ENCODE measurements around the gene STXBP6. TPM values are rescaled to one million over a fixed set of nuclear protein-coding genes. Genes with fewer than 3 reads are reported as not detected.
"Not testable (repeated sequence)": the region's sequence is repeated elsewhere in the genome, so short reads cannot be mapped to it uniquely, and the experiment has no call there.

Gene STXBP6
- total RNA-seq, 1 experiment from 2014 or later = 7.6 TPM

GRCh38 chr14:24956104-24956503, 93.8 kb downstream of the STXBP6 start:
- no peak for DNase-seq (ENCODE audit: low spot score)

DNA sequence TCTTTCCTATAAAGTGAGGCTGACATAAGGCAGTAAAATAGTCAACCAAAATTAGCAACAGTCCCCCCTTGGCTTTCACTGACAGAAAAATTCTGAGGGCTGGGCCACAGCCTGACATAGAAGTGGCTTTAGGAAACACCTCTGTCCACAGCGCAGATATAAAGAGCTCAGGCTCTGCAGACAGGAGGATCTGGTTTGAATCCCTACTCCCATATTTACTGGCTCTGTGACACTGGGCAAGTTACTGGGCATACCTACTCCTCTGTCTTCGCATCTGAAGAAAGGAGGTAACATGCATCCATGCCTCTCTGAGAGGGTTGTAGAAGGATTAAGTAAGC, 95.3 kb downstream of the STXBP6 start:
- no peak for DNase-seq (ENCODE audit: low spot score)

DNA sequence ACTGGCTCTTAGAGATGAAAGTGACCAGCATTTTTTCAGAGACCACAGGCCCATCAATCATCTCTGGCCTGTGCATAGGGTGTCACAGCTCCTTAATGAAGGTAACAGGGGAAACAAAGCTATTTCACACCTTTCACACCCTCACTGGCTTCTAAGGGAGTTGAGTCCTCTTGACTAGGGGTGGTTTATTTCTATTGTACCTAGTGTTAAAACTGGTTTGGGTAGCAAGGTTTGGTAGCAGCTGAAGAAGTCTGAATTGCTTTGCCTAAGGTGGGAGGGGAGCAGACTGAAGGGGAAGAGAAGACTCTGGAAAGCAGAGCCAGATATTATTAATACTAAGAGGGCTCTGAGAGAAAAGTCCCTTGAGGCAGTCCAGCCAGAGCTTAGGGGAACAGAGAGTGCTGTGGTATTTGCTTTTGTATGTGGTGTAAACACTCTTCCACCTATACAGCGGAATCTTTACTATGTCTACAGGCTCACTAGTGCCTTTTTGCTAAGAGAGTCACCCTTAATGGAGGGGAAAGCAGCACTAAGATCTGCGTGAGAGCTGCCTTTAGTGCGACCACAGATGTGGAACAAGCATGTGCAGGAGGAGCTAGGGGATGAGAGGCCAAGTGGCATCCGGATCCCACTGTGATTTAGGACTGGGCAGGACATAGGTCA, 95.8 kb downstream of the STXBP6 start:
- DNase-seq (ENCODE audit: low spot score) = no peak

DNA sequence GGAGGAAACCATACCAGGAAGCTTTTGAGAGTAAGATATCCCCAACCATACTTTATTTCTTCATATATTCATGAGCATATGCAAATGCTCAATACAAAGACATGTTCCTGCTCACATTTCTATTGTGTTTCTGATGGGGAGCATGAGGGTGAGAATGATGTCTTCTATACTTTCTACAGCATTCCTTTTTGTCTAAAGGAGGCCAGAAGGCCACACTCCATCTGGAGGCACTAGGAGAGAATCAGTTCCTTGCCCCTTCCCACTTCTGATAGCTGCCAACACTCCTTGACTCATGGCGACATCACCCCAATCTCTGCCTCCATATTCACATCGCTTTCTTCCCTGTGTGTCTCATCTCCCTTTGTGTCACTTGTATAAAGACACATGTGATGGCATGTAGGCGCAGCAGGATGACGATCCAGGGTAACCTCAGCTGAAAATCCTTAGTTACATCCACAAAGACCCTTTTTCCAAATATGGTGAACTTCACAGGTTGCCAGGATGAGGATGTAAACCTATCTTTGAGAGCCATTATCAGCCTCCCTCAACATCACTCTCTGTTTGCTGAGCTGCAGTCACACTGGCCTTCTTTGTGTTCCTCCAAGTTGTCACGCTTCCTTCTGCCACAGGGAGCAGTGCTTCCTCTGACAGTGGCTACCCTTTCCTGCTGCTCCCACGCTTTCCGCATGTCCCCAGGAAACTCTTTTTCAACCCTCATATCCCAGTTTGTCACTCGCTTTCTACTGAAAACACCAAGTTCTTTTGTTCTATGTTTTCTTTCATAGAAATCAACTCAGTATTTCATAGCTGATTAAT, 96.9 kb downstream of the STXBP6 start:
- no peak for DNase-seq (ENCODE audit: low spot score)

GRCh38 chr14:24948261-24948847, 101.6 kb downstream of the STXBP6 start:
- DNase-seq (ENCODE audit: low spot score) = no peak

DNA sequence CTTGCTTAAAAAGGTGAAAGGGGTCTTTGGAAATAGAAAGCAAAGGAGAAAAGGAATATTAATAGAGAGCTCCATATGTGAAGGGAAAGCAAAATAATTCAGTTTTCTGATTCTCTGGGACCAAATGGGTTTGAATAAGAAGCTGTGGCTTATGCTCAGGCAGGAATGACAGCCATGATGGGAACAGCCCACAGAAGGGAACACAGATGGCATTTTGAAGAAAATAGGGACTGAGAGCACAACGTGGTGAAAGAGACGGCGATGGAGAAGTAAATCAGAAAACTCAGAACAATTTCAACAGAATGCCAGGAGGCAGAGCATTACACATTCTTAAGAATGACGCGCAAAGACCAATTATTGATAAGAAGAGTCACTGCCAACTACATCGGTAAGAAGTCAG, 102.8 kb downstream of the STXBP6 start:
- no peak for DNase-seq (ENCODE audit: low spot score)

GRCh38 chr14:24944800-24945199, 105.1 kb downstream of the STXBP6 start:
- no peak for DNase-seq (ENCODE audit: low spot score)

DNA sequence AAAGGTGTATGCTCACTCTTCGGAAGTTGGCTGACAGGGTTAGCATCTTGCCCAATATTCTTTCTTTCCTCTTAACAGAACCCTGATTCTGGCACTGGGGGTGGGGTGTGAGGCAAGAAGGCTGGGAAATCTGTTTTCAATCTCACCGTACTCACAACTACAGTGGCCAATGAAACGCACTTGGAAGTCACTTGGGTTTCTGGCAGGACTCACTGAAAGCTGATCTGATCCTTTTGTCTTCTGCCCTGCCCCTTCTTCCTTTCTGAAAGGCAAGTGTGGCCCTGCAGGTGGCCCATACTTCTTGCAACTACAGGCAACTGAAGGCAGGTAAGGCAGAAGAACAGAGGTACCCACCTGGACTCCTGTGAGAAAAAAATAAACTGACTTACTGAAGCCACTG, 106.9 kb downstream of the STXBP6 start:
- DNase-seq (ENCODE audit: low spot score) = no peak

DNA sequence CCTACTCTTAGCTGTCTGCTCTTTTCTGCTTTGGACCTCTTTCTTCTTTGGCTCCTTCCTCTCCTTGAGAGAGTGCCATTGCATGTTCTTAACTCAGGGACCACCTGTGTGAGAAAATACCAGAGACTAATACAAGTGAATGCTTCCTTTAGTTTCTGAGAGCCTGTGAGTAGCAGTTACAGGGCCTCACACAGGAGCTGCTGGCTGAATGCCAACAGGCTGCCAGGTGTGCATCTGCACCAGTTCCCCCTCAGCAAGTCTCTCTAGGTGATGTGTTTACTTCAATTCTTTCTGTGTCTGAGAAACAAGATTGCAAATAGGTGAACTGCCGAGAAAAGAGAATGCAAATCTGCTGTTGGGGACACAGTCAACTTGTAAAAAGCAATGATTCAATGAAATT, 108.2 kb downstream of the STXBP6 start:
- DNase-seq (ENCODE audit: low spot score) = no peak

DNA sequence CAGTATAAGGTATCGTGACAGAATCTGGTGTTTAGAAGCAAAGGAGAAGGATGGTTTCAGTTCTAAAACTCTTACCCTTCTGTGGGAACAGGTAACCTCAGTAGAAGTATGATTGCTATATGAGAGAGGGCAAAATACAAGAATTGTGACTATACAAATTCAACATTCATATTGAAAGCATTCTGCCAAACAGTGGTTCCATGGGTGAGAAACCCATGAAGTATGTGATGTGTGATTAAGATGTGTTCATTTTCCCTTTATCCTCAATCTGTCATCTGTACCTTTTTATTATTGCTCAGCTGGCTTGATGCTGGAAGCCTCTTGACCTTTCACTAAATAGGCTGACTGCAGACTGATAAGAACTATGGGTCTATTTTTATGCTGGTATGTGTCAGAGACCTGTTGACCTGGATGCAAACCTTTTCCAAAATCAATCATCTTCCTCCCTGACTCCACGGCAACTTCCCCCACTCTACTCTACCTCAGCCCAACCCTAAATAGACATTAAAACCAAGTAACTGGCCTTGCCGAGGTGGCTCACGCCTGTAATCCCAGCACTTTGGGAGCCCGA, 109.6 kb downstream of the STXBP6 start:
- DNase-seq (ENCODE audit: low spot score) = no peak

- no peak for DNase-seq (ENCODE audit: low spot score)
Measured at GRCh38 chr14:24938593-24938992, 111.4 kb downstream of the STXBP6 start.

DNA sequence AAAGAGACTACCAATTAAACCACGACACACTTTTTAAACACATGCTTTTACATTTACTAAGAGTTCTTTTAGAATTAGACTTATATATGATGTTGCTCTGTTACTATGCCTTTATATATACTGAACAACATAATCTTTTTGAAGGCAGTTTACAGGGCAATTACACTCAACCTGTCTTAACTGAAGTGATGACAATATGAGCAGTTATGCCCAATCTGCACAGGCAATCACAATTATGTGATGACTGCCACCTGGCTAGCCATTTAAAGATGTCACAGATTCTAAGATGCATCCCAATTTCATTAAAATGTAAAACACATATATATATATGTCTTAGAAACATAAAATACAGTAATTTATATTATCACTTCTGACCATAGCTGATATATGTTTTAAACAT, 112.6 kb downstream of the STXBP6 start:
- no peak for DNase-seq (ENCODE audit: low spot score)

DNA sequence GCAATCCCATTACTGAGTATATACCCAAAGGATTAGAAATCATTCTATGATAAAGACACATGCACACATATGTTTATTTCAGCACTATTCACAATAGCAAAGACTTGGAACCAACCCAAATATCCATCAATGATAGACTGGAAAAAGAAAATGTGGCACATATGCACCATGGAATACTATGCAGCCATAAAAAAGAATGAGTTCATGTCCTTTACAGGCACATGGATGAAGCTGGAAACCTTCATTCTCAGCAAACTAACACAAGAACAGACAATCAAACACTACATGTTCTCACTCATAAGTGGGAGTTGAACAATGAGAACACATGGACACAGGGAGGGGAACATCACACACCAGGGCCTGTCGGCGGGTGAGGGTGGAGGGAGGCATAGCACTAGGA, 113.2 kb downstream of the STXBP6 start:
- DNase-seq (ENCODE audit: low spot score) = not testable (repeated sequence)

DNA sequence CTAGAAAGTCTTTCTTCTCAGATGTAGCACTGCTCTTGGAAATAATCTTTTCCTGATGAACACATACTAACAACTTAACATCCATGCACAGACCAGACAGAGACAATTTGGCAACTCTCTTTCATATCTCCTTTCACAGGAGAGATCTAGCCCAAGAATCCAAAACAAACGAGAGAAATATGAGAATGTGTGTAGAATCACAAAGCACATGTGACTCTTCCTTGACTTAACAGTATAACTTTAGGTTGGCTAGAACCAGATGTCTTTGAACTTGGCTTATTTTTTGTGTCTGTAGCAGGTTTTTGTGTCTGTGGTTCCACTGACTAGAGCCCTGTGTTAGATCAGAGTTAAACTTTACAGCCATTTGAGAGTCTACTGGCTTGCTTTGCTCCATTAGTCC, 114.2 kb downstream of the STXBP6 start:
- no peak for DNase-seq (ENCODE audit: low spot score)

GRCh38 chr14:24928386-24928900, 121.5 kb downstream of the STXBP6 start:
- no peak for DNase-seq (ENCODE audit: low spot score)

- DNase-seq (ENCODE audit: low spot score) = no peak
Measured at GRCh38 chr14:24927809-24928208, 122.1 kb downstream of the STXBP6 start.

DNA sequence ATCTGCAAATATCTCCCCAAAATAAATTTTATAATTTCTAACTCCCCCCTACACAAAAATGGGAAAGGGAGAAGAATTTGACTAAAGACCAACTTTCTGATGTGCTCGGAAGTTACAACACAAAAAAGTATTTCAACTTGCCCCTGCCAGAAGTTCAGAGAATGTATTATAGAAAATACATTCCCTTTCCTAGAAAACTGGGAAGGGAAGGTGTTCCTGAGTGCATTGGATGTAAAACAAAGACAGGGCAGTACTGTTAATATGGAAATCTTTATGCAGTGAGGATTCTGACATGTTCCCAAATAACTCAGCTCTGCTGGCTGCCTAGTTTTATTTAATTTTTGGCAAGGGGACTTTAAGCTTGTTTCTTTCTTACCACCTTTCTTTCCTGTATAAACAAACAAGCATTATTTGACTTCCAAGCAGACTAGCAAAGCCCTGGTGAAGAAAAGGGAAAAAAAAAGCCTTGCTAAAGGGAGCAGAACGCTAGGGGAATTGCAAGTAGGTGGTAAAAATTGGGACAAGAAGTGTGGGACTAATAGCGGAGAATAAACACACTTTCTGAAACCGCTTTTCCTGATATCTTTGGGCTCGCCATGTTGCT, 124.1 kb downstream of the STXBP6 start:
- DNase-seq (ENCODE audit: low spot score) = no peak

DNA sequence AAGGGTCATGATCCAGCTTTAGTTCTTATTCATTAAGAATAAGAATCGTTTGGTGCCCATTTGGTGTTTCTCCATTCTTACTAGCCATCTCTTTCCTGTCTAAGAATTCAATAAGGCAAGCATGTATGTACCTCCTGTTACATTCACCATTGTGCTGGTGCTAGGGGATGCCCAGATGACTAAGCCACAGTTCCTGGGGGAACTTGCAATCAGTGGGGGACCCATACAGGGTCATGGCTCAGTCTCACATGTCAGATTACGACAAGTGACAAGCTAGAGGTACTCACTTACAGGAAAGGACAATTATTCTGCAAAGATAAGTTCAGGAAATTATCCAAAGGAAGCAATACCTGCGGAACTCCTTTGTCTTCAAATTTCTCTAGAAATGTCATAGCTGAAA, 125.4 kb downstream of the STXBP6 start:
- no peak for DNase-seq (ENCODE audit: low spot score)

- DNase-seq (ENCODE audit: low spot score) = peak; percentile 2
Measured at GRCh38 chr14:24921903-24922302, 128.0 kb downstream of the STXBP6 start.

GRCh38 chr14:24920265-24921075, 129.5 kb downstream of the STXBP6 start:
- DNase-seq (ENCODE audit: low spot score) = no peak

DNA sequence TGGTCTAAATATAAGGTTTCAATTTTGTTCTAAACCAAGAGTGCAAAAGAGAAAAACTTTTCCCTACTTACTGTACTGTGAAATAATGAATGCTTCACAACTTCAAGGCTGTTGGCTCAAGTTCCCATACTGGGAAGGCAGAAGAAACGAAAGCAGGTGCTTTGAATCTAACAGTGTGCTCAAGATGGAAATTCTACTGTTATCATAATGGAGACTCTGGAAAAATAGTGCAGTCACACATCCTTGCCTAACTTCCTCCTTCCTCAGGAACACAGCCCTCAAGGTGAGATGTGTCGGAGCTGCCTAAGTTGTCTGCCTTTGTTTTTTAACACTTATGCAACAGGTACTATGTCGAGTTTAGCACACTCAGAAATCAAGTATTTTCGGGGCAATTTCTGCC, 131.1 kb downstream of the STXBP6 start:
- no peak for DNase-seq (ENCODE audit: low spot score)
